22Rv1 (cell line): ENCODE measurements around the gene SSBP2.
"Not testable (repeated sequence)": the region's sequence is repeated elsewhere in the genome, so short reads cannot be mapped to it uniquely, and the experiment has no call there.

ENCODE experiments used
- CTCF ChIP-seq: fragments of 450-650 bp; IDR thresholded peaks from 2 replicates; pipeline ENCODE4 v1.5.1; 2017; ENCODE audit warnings: mild to moderate bottlenecking
- ZFX ChIP-seq: fragments of 450-650 bp; IDR thresholded peaks from 2 replicates; pipeline ENCODE4 v1.6.1; 2017; ENCODE audit warnings: antibody characterized with exemption, borderline replicate concordance

DNA sequence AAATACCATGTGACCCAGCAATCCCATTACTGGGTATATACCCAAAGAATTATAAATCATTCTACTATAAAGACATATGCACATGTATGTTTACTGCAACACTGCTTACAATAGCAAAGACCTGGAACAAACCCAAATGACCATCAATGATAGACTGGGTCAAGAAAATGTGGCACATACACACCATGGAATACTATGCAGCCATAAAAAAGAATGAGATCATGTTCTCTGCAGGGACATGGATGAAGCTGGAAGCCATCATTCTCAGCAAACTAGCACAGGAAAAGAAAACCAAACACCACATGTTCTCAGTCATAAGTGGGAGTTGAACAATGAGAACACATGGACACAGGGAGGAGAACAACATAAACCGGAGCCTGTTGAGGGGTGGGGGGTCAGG is 90.3 kb downstream of the SSBP2 start:
- TF ChIP-seq CTCF, ZFX: not testable (repeated sequence)
